K562 (cell line): Measurements from ENCODE around the gene PTP4A1. TPM values are rescaled to one million over a fixed set of nuclear protein-coding genes. Genes with fewer than 3 reads are reported as not detected.

ENCODE experiments used
- ATAC-seq: fragments of 200-7000 bp; cut with Tn5 transposase; 3 replicates; pipeline ENCODE4 v1.9.1; 2020; ENCODE audit warnings: moderate library complexity
- BruUV-seq: library from RNA; stranded (reverse); fragments of 400-500 nt; replicated peaks from 2 replicates; lab custom pipeline; 2021; lab: Mats Ljungman, UMichigan
- CTCF ChIA-PET: fragments of 300-600 bp; formaldehyde crosslinking; extraction: SDS; loops from one replicate; lab custom pipeline; 2021; ENCODE audit warnings: low intra/inter-chr PET ratio; lab: Yijun Ruan, JAX
- POLR2A ChIA-PET: fragments of 300-600, 350-650 bp; sonication (Branson Sonifier 250); formaldehyde crosslinking; extraction: SDS; loops from one replicate; lab custom pipeline; 2021; ENCODE audit warnings: antibody characterized with exemption, inconsistent platforms; lab: Yijun Ruan, JAX
- DNase-seq, 4 experiments: peaks; one replicate each; pipeline versions ENCODE4 v3.0.0 to v3.0.0-alpha.2; 2011 to 2018; ENCODE audit warnings: low spot score in 3 of 4, mixed read lengths in 3 of 4; ENCODE audit errors: extremely low read depth in 1 of 4
- FAIRE-seq: peaks from 2 replicates; lab custom pipeline; 2011; peaks lifted over from hg19 to GRCh38; lab: Jason Lieb, UNC
- H2AFZ ChIP-seq: 2 replicates; pipeline ENCODE4 v1.6.0; 2011; ENCODE audit warnings: low read depth, low read length, control low read depth, inconsistent platforms
- H3K27ac ChIP-seq: fragments of 200-600 bp; 3 replicates; pipeline ENCODE4 v1.8.0; 2011; ENCODE audit warnings: low read depth, mild to moderate bottlenecking, control low read depth, inconsistent platforms, low read length, moderate library complexity, mixed read lengths; ENCODE audit errors: extremely low read depth
- H3K27me3 ChIP-seq, 2 experiments: fragments of 300-600 bp in 1 of 2; 2 replicates in 1 of 2; 3 replicates in 1 of 2; pipeline versions ENCODE4 v1.6.0 to v1.8.0; 2011; ENCODE audit warnings: inconsistent platforms in 2 of 2, low read length in 2 of 2, mild to moderate bottlenecking in 1 of 2, mixed read lengths in 1 of 2, moderate library complexity in 1 of 2; ENCODE audit not compliant: control insufficient read depth in 2 of 2, insufficient read depth in 2 of 2
- H3K36me3 ChIP-seq: fragments of 300-600 bp; 3 replicates; pipeline ENCODE4 v1.8.0; 2011; ENCODE audit warnings: mild to moderate bottlenecking, low read length, inconsistent platforms; ENCODE audit not compliant: control insufficient read depth, insufficient read depth
- H3K4me1 ChIP-seq, 2 experiments: fragments of 200-600 bp in 1 of 2; replicated peaks in 1 of 2; 2 replicates in 1 of 2; 3 replicates in 1 of 2; pipeline versions ENCODE4 v1.5.1 to v1.8.0; 2011; ENCODE audit warnings: inconsistent platforms in 2 of 2, low read length in 2 of 2, mild to moderate bottlenecking in 1 of 2, mixed read lengths in 1 of 2, moderate library complexity in 1 of 2; ENCODE audit not compliant: control insufficient read depth in 2 of 2, insufficient read depth in 2 of 2
- H3K4me2 ChIP-seq: 2 replicates; pipeline ENCODE4 v1.6.1; 2011; ENCODE audit warnings: low read length, control low read depth, inconsistent platforms, mixed read lengths; ENCODE audit not compliant: insufficient read depth
- H3K4me3 ChIP-seq: fragments of 200-600 bp; sonication (generic), shearing (Covaris generic); 2 replicates; pipeline ENCODE4 v1.5.1; 2016; ENCODE audit warnings: control low read depth, inconsistent platforms
- H3K79me2 ChIP-seq: fragments of 200-600 bp; 3 replicates; pipeline ENCODE4 v1.8.0; 2011; ENCODE audit warnings: low read length, inconsistent platforms; ENCODE audit not compliant: control insufficient read depth, insufficient read depth
- H3K9ac ChIP-seq, 2 experiments: 2 replicates each; pipeline versions ENCODE4 v1.6.0 to v1.6.1; 2011; ENCODE audit warnings: low read depth in 2 of 2, low read length in 2 of 2, control low read depth in 1 of 2, inconsistent platforms in 1 of 2, mild to moderate bottlenecking in 1 of 2, mixed read lengths in 1 of 2; ENCODE audit not compliant: insufficient read depth in 1 of 2
- H3K9me1 ChIP-seq: one replicate; pipeline ENCODE4 v1.6.0; 2011; ENCODE audit warnings: inconsistent platforms, mild to moderate bottlenecking, low read length, moderate library complexity; ENCODE audit not compliant: control insufficient read depth, insufficient read depth
- H3K9me3 ChIP-seq: replicated peaks from 2 replicates; pipeline ENCODE4 v1.5.1; 2011; ENCODE audit warnings: low read depth, low read length, inconsistent platforms; ENCODE audit not compliant: control insufficient read depth, insufficient read depth
- H4K20me1 ChIP-seq: replicated peaks from 2 replicates; pipeline ENCODE4 v1.6.1; 2011; ENCODE audit warnings: low read length, inconsistent platforms, mixed read lengths; ENCODE audit not compliant: control insufficient read depth, insufficient read depth
- ARID1B ChIP-seq: fragments of 450-650 bp; IDR thresholded peaks from 2 replicates; pipeline ENCODE4 v1.6.1; 2016; ENCODE audit warnings: antibody characterized with exemption, mild to moderate bottlenecking, inconsistent platforms
- CBFA2T2 ChIP-seq: fragments of 450-650 bp; conservative IDR thresholded peaks from 2 replicates; pipeline ENCODE4 v1.6.1; 2017; ENCODE audit warnings: mild to moderate bottlenecking
- CTCFL ChIP-seq: IDR thresholded peaks from 2 replicates; pipeline ENCODE4 v1.6.1; 2011; ENCODE audit warnings: borderline replicate concordance, low read depth, mild to moderate bottlenecking, moderate library complexity, low read length; ENCODE audit not compliant: insufficient read depth, poor library complexity, severe bottlenecking
- FOXO4 ChIP-seq: fragments of 450-650 bp; formaldehyde crosslinking; IDR thresholded peaks from 2 replicates; pipeline ENCODE4 v1.4.0; 2020; ENCODE audit warnings: mild to moderate bottlenecking, moderate library complexity
- ILK ChIP-seq: fragments of 450-650 bp; IDR thresholded peaks from 2 replicates; pipeline ENCODE4 v1.6.1; 2016; ENCODE audit warnings: missing genetic modification characterization, low read depth, mild to moderate bottlenecking, missing compliant biosample characterization, moderate library complexity, borderline replicate concordance
- MTA2 ChIP-seq: fragments of 450-650 bp; IDR thresholded peaks from 2 replicates; pipeline ENCODE4 v1.6.1; 2016; ENCODE audit warnings: low read depth
- RFX1 ChIP-seq: fragments of 450-650 bp; IDR thresholded peaks from 2 replicates; pipeline ENCODE4 v1.6.1; 2016; ENCODE audit warnings: mild to moderate bottlenecking, moderate library complexity
- SNIP1 ChIP-seq: fragments of 450-650 bp; IDR thresholded peaks from 2 replicates; pipeline ENCODE4 v1.7.1; 2017; ENCODE audit warnings: low read depth, mild to moderate bottlenecking
- ZFP36 ChIP-seq: fragments of 150-350 bp; IDR thresholded peaks from 2 replicates; pipeline ENCODE4 v1.6.1; 2018; ENCODE audit warnings: low read length, low read depth; ENCODE audit not compliant: partially characterized antibody
- ZNF354B ChIP-seq: fragments of 250-450 bp; sonication (Bioruptor Pico); IDR thresholded peaks from 2 replicates; pipeline ENCODE4 v1.4.0; 2020
- ZNF707 ChIP-seq: fragments of 250-450 bp; sonication (Bioruptor Pico); conservative IDR thresholded peaks from 2 replicates; pipeline ENCODE4 v1.8.0; 2022; ENCODE audit warnings: inconsistent platforms, mild to moderate bottlenecking, moderate library complexity
- ZNF778 ChIP-seq: fragments of 450-650 bp; formaldehyde crosslinking; IDR thresholded peaks from 2 replicates; pipeline ENCODE4 v1.4.0; 2020; ENCODE audit warnings: mild to moderate bottlenecking, moderate library complexity
- WGBS: fragments of 100-300 bp; shearing (Covaris generic); methylation state at CpG from one replicate; pipeline ENCODE4 v1.1.6; 2016; ENCODE audit warnings: low coverage, mixed read lengths; ENCODE audit not compliant: insufficient coverage; ENCODE audit errors: missing lambda C conversion rate; 5-methylcytosine and 5-hydroxymethylcytosine counted together
- in situ Hi-C: fragments of 300-500 bp; cut with MboI; formaldehyde crosslinking; loops from 4 replicates; pipeline ENCODE4 v1.15.0; 2018; ENCODE audit warnings: inconsistent platforms, mixed read lengths
- intact Hi-C: fragments of 100-400 bp; cut with micrococcal nuclease; formaldehyde crosslinking; loops from 2 replicates; pipeline ENCODE4 v1.14.2; 2022
- polyA plus RNA-seq, 8 experiments: library from polyadenylated mRNA; depleted of rRNA in 4 of 8; stranded (reverse) in 5 of 8; unstranded in 3 of 8; fragments of >200 nt; fragmentation: Nextera tagmentation in 2 of 8; fragmentation: Illumina TruSeq in 1 of 8; extraction: Ambion mirVana in 2 of 8; extraction: Trizol in 1 of 8; gene quantifications; 2 replicates each; pipeline versions ENCODE4 v1.2.1 to v1.2.3, GENCODE V29; 2011 to 2014; ENCODE audit warnings: inconsistent platforms in 1 of 8, missing spikeins in 1 of 8
- total RNA-seq, 7 experiments: library from RNA; depleted of rRNA in 6 of 7; stranded (reverse); fragments of >200 nt in 6 of 7; fragmentation: Illumina TruSeq in 2 of 7; extraction: Trizol in 2 of 7; gene quantifications; 2 replicates each; pipeline versions ENCODE4 v1.2.1 to v1.2.3, GENCODE V29; 2011 to 2021; ENCODE audit warnings: low replicate concordance in 1 of 7

PTP4A1 gene
- total and polyA plus RNA-seq, 9 of the 15 experiments (the other 6 are each of a cell fraction or from before 2014, with no cell fraction given): 3.7 to 67.5 (median 13.1) TPM

DNA sequence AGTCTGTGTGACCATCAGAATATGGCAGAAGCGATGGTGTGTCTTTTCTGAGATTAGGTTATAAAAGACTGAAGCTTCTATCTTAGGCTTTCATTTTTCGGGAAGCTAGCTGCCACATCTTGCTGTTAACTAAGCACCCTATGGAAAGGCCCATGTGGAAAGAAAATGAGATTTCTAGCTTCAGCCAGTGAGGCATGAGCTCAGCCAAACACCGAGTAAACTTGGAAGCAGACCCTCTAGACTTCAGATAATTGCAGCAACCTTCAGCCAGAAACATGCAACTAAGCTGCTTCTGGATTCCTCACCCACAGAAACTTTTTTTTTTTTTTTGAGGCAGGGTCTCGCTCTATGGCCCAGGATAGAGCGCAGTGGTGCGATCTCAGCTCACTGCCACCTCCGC lies 20.6 kb downstream of the PTP4A1 start:
- Histone ChIP-seq H3K36me3 (no peaks in the 10 kb centered on the region), H3K9me1 (no peaks in the 10 kb centered on the region), H4K20me1 (no peaks in the 10 kb centered on the region), H3K79me2 (no peaks in the 10 kb centered on the region), H3K4me3 (no peak overlapping the region), H2AFZ (peak overlapping the region; percentile 64), H3K9me3 (no peaks in the 10 kb centered on the region), H3K27me3 (no peaks in the 10 kb centered on the region), H3K4me1 (peaks cover 0 to 3% of the 10 kb centered on the region in 2 experiments; a peak in 3 of 5 replicates), H3K4me2 (no peak overlapping the region), H3K9ac (no peak overlapping the region), H3K27ac (no peak overlapping the region)
- no peak for TF ChIP-seq ILK (tag)
- TF ChIP-seq ZFP36: no peak
- no peak for TF ChIP-seq CBFA2T2
- no peak for TF ChIP-seq MTA2
- no peak for TF ChIP-seq ARID1B
- no peak for TF ChIP-seq SNIP1
- no peak for TF ChIP-seq ZNF354B (CRISPR knock-in tag)
- no peak for TF ChIP-seq FOXO4 (CRISPR knock-in tag)
- TF ChIP-seq ZNF778: no peak
- TF ChIP-seq ZNF707 (CRISPR knock-in tag): no peak
- TF ChIP-seq RFX1: no peak
- no peak for TF ChIP-seq CTCFL
- no TSS peak for BruUV-seq
- POLR2A ChIA-PET: interaction anchor here (2.3 kb wide), 1 partner anchor 9 kb away, joined by 9 read pairs; no protein-coding TSS in a partner anchor
- in situ Hi-C loops (no loop called here), intact Hi-C loops (loop anchor here (10.0 kb wide), 1 partner anchor 132 kb away; no protein-coding TSS in a partner anchor)
- WGBS: 45% methylated on average over 7 of the region's 7 CpGs
- CTCF ChIA-PET: interaction anchor here (1.1 kb wide), 1 partner anchor 170 kb away, joined by 3 read pairs; no protein-coding TSS in a partner anchor
- no peak; the same call in 2 of the 3 replicates for ATAC-seq
- DNase-seq: no peak
- FAIRE-seq: no peak
